ENCODE measurements around the gene DNM3.

The DNM3 gene

GRCh38 chr1:172277275-172277674 is 436.0 kb downstream of the DNM3 start:
- DNase-seq (ENCODE audit: low spot score), result no peak
- TF ChIP-seq CTCF (IDR thresholded peaks at IDR 0.05; ENCODE audit: extremely low read depth, missing control alignments), result no peak

DNA sequence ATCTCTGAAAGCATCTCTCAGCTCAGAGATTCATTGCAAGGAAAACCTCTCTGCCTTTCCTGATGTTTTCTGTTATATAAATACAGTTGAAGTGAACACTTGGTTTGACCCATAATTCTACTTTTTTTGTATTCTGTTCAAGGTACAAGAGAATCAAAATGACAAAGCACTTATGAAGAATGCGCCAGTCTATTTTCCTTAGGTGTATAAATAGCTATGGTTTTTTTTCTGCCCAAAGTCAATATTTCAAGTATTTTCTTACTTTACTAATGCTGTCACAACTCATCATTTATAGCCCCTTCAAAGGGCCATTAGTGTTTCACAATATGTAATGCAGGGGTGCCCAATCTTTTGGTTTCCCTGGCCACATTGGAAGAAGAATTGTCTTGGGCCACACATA is 436.7 kb downstream of the DNM3 start:
- TF ChIP-seq CTCF (IDR thresholded peaks at IDR 0.05; ENCODE audit: extremely low read depth, missing control alignments), result no peak
- no peak for DNase-seq (ENCODE audit: low spot score)

DNA sequence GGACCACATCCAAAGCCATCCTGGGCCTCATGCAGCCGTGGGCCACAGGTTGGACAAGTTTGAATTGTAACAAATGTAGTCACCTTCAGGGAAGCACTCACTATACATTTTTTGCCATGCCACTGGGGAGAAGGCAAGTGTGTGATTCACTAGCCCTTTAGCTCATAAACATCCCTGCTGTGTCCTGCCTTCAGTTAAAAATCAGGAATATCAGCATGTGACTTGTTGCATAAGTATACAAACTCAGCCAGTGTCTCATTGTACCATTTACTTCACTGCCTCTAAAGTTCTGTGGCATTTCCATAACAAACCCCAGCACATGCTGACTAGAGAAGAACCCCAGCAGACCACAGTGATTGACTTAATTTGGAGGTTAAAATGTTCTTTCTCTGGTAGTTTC is 437.2 kb downstream of the DNM3 start:
- TF ChIP-seq CTCF (IDR thresholded peaks at IDR 0.05; ENCODE audit: extremely low read depth, missing control alignments), result no peak
- DNase-seq (ENCODE audit: low spot score), result no peak

GRCh38 chr1:172279939-172280636 is 438.8 kb downstream of the DNM3 start:
- no peak for DNase-seq (ENCODE audit: low spot score)

GRCh38 chr1:172283766-172284165 is 442.5 kb downstream of the DNM3 start:
- no peak for TF ChIP-seq CTCF (IDR thresholded peaks at IDR 0.05; ENCODE audit: extremely low read depth, missing control alignments)
- DNase-seq (ENCODE audit: low spot score), result no peak

More at GRCh38 chr1:172279939-172280636, 438.8 kb downstream of the DNM3 start:
- no peak for TF ChIP-seq CTCF (IDR thresholded peaks at IDR 0.05; ENCODE audit: extremely low read depth, missing control alignments)

DNA sequence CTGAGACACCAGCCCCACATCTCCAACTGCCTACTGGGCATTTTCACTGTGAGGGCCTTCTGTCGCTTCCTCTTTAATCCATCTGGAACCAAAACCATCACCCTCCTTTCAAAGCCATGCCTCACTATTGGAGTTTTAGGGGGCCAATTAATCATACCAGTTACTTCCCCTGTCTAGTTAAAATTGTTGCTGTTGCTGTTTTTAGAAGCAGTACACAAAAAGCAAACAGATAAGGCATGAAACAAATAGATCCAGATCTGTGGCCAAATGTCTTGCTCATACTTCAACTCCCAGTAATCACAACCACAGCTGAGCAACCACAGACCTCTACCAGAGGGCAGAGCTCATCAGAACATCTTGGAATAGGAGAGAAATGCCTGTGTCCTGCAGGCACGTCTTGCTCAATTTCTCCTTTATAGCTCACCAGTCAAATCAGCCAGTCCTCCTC is 445.4 kb downstream of the DNM3 start:
- DNase-seq (ENCODE audit: low spot score), result no peak
- TF ChIP-seq CTCF (IDR thresholded peaks at IDR 0.05; ENCODE audit: extremely low read depth, missing control alignments), result no peak

- no peak for TF ChIP-seq CTCF (IDR thresholded peaks at IDR 0.05; ENCODE audit: extremely low read depth, missing control alignments)
- no peak for DNase-seq (ENCODE audit: low spot score)
Measured at GRCh38 chr1:172287208-172287607, 445.9 kb downstream of the DNM3 start.
